B cell (primary cell): ENCODE results near the gene HOXD4.
A peak's percentile ranks its signal among the peaks of the same experiment; 100 is the strongest.

Experiments
- CTCF ChIP-seq: fragments of 200-600 bp; IDR thresholded peaks from one replicate; pipeline ENCODE4 v1.8.0; 2022; ENCODE audit warnings: antibody characterized with exemption, mild to moderate bottlenecking
- EZH2 ChIP-seq: IDR thresholded peaks from 2 replicates; pipeline ENCODE4 v1.6.1; 2012; ENCODE audit warnings: borderline replicate concordance, low read depth, mild to moderate bottlenecking, moderate library complexity, low read length; ENCODE audit not compliant: insufficient read depth, poor library complexity, severe bottlenecking

DNA sequence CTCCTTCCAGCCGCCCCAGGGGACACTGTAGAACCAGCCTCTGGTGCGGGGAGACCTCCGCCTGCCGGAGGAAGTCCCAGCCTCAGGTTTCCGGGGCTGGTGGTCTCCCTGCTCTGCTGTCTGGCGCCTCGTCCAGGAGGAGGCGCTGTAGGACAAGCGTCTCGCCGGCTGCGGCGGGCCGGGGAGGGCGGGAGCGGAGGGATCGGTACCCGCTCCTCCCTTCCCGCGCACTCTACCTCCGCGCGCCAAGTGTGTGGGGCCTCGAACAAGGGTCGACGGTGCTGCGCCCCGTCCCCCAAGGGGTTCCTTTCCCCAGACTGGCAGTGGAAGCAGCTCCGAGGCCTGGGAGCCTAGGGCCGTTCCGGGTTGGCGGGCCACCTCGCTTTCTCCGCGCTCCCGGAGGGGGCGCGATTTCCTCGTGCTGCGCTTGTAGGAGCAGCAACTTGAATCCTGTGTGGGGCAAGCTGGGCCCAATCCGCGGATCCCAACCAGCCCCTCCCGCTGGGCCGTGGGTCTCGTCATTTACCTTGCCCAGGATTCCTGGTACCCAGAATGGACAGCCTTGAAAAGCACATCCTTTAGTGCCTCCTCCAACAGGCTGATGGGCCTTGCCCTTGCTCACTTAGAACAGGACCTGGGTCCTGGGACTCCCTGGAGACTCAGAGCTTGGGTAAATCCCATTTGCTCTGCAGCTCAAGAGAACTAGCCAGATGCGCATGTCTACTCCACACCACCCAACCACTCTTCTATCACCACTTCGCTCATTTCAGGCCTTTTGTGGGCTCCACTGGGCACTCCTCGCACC lies 10.6 kb upstream of the HOXD4 start:
- TF ChIP-seq CTCF (peak; percentile 61), EZH2 (no peak)
